ENCODE data around the gene MGAT4B.

MGAT4B gene

GRCh38 chr5:179801304-179802206, 5.1 kb downstream of the MGAT4B start:
- H3K27ac ChIP-seq: no peak overlapping the region
- TF ChIP-seq, protein P1, sequence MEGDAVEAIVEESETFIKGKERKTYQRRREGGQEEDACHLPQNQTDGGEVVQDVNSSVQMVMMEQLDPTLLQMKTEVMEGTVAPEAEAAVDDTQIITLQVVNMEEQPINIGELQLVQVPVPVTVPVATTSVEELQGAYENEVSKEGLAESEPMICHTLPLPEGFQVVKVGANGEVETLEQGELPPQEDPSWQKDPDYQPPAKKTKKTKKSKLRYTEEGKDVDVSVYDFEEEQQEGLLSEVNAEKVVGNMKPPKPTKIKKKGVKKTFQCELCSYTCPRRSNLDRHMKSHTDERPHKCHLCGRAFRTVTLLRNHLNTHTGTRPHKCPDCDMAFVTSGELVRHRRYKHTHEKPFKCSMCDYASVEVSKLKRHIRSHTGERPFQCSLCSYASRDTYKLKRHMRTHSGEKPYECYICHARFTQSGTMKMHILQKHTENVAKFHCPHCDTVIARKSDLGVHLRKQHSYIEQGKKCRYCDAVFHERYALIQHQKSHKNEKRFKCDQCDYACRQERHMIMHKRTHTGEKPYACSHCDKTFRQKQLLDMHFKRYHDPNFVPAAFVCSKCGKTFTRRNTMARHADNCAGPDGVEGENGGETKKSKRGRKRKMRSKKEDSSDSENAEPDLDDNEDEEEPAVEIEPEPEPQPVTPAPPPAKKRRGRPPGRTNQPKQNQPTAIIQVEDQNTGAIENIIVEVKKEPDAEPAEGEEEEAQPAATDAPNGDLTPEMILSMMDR (conservative IDR thresholded peaks at IDR 0.05): no peak; the same call in 1 of the 2 replicates
- TF ChIP-seq ZFX (IDR thresholded peaks at IDR 0.05): no peak

- no peak for TF ChIP-seq ZFX (IDR thresholded peaks at IDR 0.05)
- TF ChIP-seq, protein P1 (conservative IDR thresholded peaks at IDR 0.05): no peak
- no peak overlapping the region for H3K27ac ChIP-seq
These were observed 5.9 kb downstream of the MGAT4B start for GRCh38 chr5:179800696-179801201.

- no peak for TF ChIP-seq ZFX (IDR thresholded peaks at IDR 0.05)
- TF ChIP-seq, protein P1 (conservative IDR thresholded peaks at IDR 0.05): no peak
- no peak overlapping the region for H3K27ac ChIP-seq
These were observed 6.5 kb downstream of the MGAT4B start for GRCh38 chr5:179800071-179800695.

DNA sequence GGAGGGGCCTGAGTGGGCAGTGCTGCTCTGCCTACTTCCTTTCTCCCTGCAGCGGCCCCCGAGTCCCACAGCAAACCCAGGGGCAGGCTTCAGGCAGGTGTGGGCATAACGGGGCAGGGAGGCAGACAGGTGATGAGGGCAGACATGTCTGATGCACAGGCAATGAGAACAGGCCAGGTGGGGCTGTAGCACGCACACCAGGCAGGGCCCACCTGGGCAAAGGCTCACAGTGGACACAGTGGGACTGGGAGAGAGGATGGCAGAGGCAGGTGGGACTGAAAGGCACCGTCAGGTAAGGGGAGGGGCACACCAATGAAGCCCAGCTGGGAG, 7.1 kb downstream of the MGAT4B start:
- H3K27ac ChIP-seq: no peak overlapping the region
- TF ChIP-seq ZFX (IDR thresholded peaks at IDR 0.05): no peak
- TF ChIP-seq, protein P1 (conservative IDR thresholded peaks at IDR 0.05): no peak

DNA sequence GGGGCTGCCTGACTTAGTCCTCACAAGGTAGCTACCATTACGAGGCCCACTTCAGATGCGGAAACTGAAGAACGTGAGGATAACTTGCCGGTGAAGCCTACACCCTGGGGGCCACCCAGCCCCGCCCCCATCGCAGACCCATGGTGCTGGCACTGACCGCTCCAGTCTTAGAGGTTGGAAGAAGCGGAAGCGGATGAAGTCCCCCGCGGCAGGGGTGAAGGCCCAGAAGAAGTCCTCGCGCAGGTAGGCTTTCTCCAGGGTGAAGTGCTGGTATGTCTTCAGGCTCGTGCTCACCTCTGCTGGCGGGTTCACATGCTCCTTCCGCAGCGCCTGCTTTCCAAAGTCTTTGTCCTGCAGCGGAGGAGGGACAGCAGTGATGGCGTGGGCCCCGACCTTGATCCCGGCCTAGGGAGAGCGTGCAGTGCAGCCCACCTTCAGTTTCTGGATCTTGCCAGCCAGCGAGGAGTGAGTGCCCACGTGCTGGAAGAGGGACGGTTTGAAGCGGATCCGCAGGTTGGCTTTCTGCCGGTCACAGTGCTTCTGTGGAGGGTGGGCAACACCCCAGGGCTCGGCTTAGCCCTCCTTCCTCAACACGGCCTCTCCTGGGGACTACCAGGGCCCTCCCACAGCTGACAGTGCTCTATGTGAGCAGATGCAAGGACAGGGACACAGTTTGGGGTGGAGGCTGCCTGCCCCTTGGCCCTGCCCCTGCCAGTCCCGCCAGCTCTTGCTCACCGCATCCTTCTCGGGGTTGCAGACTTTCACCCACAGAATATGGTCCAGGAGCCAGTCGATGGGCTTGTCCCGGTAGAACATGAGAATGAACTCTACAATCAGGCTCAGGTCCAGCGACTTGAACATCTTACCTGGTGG, 7.7 kb downstream of the MGAT4B start:
- TF ChIP-seq, protein P1 (conservative IDR thresholded peaks at IDR 0.05): no peak
- no peak for TF ChIP-seq ZFX (IDR thresholded peaks at IDR 0.05)
- no peak overlapping the region for H3K27ac ChIP-seq

DNA sequence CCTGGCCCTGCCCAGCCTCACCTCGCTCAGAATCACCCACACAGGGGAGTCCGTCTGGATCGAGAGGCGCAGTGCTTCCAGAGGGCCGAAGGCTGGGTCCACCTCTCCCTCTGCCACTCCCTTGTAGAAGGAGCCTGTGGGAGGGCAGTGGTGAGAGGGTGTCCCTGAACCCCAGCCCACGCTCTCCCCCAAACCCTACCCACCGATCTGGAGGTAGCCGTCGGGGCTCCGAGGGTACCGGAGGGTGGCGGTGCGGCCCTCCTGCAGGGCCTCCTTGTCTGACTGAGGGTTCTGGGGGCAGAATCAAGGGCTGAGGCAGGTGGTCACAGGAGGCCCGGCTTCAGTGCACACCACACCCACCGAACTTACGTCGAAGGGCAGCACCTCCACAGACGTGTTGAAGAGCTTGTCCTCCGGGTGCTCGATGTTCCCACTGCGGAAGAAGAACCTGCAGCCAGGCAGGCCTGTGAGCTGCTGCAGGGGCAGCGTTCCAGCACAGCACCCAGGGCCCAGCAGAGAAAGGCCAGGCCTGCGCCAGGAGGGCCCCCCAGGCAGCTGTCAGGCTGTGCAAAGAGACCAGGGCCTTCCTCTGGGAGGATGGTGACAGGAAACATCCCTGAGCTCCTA, 8.4 kb downstream of the MGAT4B start:
- H3K27ac ChIP-seq: no peak overlapping the region
- no peak for TF ChIP-seq ZFX (IDR thresholded peaks at IDR 0.05)
- TF ChIP-seq, protein P1 (conservative IDR thresholded peaks at IDR 0.05): no peak
